ENCODE results near the gene PTK7.

GRCh38 chr6:43059168-43060033 lies 16.7 kb upstream of the PTK7 start, which contains the start of the genes KLC4 and MRPL2:
- TF ChIP-seq CTCF (conservative IDR thresholded peaks at IDR 0.05; ENCODE audit: low read depth, low read length) (no peak), EZH2phosphoT487 (IDR thresholded peaks at IDR 0.05; ENCODE audit: borderline replicate concordance, low read length) (no peak), EZH2 (IDR thresholded peaks at IDR 0.05; ENCODE audit: low read length, unreplicated experiment) (no peak)
